ENCODE results near the gene CENPL. TPM values are rescaled to one million over a fixed set of nuclear protein-coding genes. Genes with fewer than 3 reads are reported as not detected.

The CENPL gene
- total and polyA plus RNA-seq, 9 of the 15 experiments (the other 6 are each of a cell fraction or from before 2014, with no cell fraction given): 33.0 to 52.7 (median 39.7) TPM

- TF ChIP-seq KAT8 (IDR thresholded peaks at IDR 0.05; ENCODE audit: low read depth) (no peak), FIP1L1 (IDR thresholded peaks at IDR 0.05; ENCODE audit: low read depth, low read length, poor library complexity, severe bottlenecking) (no peak), ZNF184 (CRISPR knock-in tag; IDR thresholded peaks at IDR 0.05) (no peak), MEIS2 (IDR thresholded peaks at IDR 0.05; ENCODE audit: partially characterized antibody) (peak; percentile 20), ZNF239 (CRISPR knock-in tag; IDR thresholded peaks at IDR 0.05) (no peak), SLC30A9 (CRISPR knock-in tag; IDR thresholded peaks at IDR 0.05) (no peak), KLF16 (IDR thresholded peaks at IDR 0.05) (no peak), HSF4 (CRISPR knock-in tag; IDR thresholded peaks at IDR 0.05; ENCODE audit: borderline replicate concordance) (no peak), POLR3G (IDR thresholded peaks at IDR 0.05; ENCODE audit: extremely low read depth, insufficient read length, insufficient replicate concordance) (no peak), OTX1 (CRISPR knock-in tag; IDR thresholded peaks at IDR 0.05) (no peak), ZNF316 (IDR thresholded peaks at IDR 0.05) (peak; percentile 97), ZNF175 (CRISPR knock-in tag; IDR thresholded peaks at IDR 0.05; ENCODE audit: low read depth) (no peak), DIDO1 (tag; IDR thresholded peaks at IDR 0.05; ENCODE audit: low read depth) (no peak), DNMT1 (IDR thresholded peaks at IDR 0.05) (no peak), NFYB (IDR thresholded peaks at IDR 0.05; ENCODE audit: extremely low read depth, insufficient read length) (no peak), ZNF695 (CRISPR knock-in tag; IDR thresholded peaks at IDR 0.05) (no peak), ZNF277 (CRISPR knock-in tag; IDR thresholded peaks at IDR 0.05; ENCODE audit: borderline replicate concordance) (no peak), ZBTB7A (IDR thresholded peaks at IDR 0.05; ENCODE audit: borderline replicate concordance, control insufficient read depth, low read depth, low read length) (no peak)
- TF ChIP-seq, protein P1, sequence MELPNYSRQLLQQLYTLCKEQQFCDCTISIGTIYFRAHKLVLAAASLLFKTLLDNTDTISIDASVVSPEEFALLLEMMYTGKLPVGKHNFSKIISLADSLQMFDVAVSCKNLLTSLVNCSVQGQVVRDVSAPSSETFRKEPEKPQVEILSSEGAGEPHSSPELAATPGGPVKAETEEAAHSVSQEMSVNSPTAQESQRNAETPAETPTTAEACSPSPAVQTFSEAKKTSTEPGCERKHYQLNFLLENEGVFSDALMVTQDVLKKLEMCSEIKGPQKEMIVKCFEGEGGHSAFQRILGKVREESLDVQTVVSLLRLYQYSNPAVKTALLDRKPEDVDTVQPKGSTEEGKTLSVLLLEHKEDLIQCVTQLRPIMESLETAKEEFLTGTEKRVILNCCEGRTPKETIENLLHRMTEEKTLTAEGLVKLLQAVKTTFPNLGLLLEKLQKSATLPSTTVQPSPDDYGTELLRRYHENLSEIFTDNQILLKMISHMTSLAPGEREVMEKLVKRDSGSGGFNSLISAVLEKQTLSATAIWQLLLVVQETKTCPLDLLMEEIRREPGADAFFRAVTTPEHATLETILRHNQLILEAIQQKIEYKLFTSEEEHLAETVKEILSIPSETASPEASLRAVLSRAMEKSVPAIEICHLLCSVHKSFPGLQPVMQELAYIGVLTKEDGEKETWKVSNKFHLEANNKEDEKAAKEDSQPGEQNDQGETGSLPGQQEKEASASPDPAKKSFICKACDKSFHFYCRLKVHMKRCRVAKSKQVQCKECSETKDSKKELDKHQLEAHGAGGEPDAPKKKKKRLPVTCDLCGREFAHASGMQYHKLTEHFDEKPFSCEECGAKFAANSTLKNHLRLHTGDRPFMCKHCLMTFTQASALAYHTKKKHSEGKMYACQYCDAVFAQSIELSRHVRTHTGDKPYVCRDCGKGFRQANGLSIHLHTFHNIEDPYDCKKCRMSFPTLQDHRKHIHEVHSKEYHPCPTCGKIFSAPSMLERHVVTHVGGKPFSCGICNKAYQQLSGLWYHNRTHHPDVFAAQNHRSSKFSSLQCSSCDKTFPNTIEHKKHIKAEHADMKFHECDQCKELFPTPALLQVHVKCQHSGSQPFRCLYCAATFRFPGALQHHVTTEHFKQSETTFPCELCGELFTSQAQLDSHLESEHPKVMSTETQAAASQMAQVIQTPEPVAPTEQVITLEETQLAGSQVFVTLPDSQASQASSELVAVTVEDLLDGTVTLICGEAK (IDR thresholded peaks at IDR 0.05): no peak
- TF ChIP-seq, protein P1 (CRISPR knock-in tag; IDR thresholded peaks at IDR 0.05): no peak
These were observed 45.8 kb upstream of the CENPL start (continued) for GRCh38 chr1:173870252-173871075.
